SIG-M5 (cell line): Measurements from ENCODE around the gene RASA3.
"Not testable (repeated sequence)": the region's sequence is repeated elsewhere in the genome, so short reads cannot be mapped to it uniquely, and the experiment has no call there.

Experiments used
- DNase-seq: peaks from one replicate; lab custom pipeline; 2025; lab: John Stamatoyannopoulos, UW

The RASA3 gene

DNA sequence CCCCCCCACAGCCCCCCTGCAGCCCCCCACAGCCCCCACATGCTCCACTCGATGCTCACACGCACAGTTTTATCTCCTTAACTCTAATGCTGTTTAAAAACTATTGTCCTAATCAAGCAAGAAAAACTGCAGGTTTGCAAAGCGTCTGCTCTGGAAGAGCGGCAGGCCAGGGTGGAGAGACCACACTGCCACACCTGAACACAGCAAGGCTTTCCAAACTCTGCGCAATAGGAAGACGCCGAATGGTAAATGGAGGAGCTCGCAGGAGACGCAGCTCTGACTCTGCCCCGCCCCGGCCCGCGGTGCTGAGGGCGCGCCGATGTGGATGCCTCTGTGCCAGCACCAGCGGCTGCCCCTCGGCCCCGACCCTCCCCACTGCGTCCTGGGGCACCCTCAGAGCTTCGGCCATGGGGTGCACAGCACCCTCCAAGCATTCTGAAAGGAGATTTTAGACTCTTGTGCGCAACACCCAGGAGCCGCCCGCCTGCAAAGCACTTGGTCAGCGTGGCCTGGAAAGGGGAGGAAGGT lies 32.4 kb downstream of the RASA3 start:
- no peak for DNase-seq

DNA sequence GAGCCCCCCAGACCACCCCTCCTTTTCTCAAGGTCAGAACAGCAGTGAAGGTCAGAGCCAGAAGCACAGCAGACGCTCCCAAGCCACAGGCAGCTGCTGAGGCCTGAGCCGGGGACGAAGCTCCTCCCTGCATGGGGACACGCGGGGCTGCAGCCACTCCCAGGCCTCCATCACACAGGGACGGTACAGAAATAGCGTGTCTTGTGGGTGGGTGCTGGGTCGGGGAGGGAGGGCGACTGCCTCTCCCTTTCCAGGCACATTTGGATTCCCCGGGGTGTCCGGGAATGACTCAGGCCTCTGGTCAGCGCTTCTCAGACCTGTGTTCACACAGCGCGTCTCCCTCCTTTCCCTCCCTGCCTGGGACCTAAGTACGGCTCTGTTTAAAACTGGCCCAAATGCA lies 33.2 kb downstream of the RASA3 start:
- DNase-seq, result no peak

DNA sequence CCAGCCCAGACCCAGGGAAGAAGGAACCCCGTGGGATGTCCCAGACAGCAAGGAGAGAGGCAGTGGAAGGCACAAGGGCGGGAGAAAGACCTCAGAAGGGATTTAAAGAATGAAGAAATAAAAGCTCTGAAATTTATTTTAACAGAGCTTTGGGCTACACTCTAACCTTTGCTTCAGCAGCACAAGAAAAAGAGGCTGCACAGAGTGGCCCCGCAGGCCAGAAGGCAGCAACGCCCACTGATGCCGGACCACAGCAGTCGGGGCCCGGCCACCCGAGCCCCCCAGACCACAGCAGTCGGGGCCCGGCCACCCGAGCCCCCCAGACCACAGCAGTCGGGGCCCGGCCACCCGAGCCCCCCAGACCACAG lies 33.8 kb downstream of the RASA3 start:
- not testable (repeated sequence) for DNase-seq

DNA sequence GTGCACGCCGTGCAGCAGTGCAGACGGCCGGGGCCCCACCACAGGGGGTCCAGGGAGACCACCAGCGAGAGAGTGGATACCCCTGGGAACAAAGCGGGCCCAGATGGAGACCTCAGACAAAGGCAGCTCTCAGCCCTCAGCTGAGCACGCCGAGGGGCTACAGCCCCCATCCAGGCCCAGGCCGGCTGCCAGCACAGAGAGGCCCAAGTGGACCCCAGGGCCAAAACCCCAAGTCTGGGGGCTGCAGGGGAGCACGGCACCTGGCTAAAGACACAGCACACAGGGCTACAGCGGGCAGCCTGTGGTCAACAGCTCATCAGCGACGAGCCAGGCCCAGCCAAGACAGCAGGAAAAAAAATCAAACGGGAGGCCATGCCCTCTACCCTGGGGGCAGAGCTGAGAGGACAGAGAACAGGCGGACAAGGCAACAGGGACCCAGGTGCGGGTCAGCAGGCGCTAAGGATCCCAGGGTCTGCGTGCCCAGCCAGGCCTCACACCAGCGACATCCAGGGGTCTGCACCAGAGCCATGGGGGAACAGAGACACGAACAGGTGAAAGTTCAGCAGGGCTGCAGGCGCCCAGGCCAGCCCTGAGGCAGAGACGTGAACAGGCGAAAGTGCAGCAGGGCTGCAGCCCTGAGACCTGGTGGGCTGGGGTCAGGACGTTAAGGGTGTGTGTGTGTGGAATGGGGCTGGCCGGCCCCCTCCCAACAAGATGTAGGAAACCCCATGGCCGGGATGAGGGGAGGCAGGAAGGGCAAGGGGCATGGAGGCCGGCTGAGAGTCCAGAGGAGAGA lies 34.3 kb downstream of the RASA3 start:
- DNase-seq, result no peak

DNA sequence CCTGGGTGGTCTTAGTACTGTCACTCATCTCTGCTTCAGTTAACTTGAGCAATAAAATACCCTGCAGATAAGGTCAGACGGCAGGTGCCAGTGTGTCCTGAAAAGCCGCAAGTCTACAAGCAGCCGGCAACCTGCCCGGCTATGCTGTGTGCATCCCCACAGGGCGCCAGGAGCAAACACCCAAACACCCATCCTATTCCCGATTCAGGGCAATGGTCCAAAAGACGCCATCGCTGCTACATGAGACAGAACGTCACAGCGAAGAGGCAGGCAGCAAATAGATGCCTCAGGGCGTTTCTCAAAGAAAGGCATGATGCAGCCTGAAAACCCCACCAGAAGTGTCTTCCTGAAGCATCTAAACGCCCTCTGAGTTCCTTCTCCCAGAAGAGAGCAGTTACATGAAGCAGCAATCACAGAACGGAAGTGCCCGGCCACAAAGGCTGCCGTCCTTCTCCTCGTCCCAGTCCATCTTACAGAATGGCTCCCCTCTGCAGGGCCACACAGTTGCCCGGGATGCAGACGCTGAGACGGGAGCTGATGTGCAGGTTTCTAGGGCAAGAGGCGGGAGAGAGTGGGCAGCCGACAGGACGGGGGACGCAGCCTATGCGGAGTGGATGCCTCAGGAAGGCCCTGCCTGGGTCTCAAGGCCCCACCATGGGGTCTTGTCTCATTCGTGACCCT lies 35.1 kb downstream of the RASA3 start:
- DNase-seq, result no peak

DNA sequence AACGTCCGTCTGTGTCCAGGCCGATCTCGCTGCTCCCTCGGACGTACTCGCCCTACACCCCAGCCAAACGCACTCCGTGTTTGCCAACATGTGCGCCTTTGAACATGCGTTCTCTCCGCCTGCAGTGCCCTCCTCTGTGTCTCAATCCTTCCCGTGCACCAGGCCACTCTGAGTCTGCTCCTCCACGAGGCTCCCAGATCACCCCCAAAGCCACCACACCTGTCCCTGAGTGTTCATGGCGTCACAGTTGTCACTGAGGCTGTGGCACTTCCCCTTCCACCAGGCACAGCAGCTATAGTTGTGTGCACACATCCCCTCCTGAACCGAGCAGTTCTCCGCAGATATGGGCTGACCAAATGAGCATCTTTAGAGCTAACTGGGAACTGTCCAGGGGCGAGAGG lies 35.6 kb downstream of the RASA3 start:
- DNase-seq, result no peak

DNA sequence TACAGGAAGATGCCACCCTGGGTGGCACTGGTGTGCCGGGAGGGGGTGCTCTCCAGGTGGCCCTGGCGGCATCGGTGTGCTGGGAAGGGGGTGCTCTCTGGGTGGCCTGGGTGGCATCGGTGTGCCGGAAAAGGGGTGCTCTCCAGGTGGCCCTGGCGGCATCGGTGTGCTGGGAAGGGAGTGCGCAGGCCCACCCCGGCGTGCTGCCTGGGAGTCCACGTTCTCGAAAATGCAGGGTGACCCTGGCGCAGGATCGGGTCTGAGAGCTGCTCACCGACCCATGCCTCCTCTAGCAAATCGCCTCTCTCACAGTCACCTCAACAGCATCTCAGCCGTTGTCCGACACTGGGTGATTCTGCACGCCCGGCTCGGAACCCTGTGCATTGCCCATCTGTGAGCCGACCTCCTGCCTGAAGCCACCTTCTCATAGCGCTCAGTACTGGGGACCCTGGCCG lies 36.4 kb downstream of the RASA3 start:
- DNase-seq, result no peak

DNA sequence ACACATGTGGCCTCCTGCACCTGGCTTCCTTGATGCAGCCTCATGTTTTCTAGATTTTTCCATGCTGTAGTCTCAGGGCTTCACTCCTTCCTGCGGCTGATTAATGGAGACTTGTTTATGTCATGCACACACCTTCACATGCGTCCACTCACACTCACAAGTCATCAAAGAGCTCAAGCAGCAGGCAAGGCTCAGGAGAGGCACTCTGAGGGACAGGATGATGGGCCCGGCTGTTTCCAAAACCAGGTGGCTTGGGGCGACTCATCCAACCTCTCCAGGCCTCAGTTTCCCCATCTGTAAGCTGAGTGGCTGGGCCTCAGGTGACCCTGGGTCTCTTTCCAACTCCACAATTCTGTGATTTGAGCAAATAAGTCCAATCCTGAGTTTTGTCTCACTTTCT lies 36.9 kb downstream of the RASA3 start:
- no peak for DNase-seq

DNA sequence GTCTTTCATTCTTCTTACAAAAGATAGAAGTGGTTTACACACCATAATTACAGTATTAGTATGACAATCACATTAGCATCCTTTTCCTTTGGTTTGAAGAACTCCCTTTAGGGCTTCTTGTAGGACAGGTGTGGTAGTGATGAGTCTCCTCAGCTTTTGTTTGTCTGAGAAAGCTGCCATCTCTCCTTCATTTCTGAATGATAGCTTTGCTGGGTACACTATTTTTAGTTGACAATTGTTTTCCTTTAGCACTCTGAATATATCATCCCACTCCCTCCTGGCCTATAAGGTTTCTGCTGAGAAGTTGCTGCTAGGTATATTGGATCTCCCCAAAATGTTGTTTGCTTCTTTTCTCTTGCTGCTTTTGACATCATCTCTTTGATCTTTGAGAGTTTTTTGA lies 39.3 kb downstream of the RASA3 start:
- DNase-seq, result no peak

DNA sequence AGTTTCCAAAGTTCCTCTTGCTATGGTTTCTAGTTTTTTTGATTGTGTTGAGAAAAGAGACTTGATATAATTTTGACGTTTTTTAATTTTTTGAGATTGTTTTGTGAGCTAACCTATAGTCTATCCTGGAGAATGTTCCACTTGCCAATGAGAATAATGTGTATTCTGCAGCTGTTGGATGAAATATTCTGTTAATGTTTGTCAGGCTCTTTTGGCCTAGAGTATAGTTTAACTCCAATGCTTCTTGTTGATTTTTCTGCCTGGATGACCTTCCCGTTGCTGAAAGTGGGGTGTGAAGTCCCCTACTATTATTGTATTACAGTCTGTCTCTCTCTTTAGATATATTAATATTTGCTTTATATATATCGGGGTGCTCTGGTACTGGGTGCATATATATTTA lies 40.0 kb downstream of the RASA3 start:
- DNase-seq, result no peak

DNA sequence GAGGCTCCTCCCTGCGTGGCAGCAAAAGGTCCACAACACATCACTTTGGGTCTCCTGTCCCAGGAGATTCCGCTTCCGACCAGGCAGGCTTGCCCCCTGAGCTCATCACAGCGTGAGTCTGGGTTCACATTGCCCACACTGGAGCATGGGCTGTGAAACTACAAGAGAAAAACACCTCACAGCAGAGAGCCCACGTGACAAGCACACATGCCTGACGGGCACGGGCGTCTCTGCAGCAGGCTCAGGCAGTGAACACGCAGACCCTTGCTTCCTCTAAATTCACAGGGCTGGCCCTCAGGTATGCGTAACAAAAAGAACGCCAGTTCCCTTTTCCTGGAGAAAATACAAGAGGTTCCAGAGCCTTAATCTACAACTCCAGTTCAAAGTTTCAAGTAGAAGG lies 41.9 kb downstream of the RASA3 start:
- DNase-seq, result no peak

DNA sequence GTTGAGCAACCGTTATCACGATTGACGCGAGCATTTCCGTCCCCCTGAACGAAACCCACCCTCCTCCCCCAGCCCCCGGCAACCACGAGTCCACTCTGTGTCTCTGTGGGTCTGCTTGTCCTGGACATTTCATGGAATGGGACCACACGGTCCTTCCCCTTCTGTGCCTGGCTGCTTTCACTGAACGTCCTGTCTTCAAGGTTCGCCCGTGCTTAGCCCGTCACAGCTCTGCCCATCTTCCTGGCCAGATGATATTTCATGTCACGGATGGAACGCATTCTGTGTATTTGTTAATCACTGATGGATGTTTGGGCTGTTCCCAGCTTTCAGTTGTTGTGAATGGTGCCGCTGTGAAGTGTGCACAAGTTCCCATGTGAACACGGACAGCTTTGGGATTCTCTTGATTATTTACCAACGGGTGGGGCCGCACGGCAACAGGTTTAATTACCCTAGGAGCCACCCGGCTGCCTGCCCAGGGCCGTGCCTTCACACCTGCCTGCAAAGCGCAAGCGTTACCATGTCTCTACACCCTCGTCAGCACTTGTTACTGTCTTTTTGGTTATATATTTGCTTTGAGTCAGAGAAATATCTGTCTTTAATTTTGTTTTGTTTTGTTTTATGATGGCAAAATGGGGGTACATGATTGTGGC lies 42.5 kb downstream of the RASA3 start:
- no peak for DNase-seq

DNA sequence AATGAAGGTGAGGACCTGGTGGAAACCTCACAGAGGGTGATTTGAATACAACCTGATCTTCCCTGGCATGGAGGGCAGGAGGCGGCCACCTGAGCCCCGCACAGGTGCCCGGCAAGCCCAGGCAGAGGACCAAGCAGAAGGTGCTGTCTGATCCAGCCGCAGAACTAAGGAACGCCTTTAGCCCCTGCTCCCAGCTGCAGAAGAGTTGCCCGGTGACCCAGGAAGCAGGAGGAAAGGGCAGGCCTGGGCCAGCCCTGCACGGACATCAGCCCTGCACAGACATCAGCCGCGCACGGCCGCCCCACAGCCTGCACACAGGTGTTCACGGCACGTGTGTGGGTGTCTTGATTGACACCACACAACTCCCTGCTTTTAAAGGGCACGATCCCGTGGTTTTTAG lies 43.1 kb downstream of the RASA3 start:
- DNase-seq, result no peak

DNA sequence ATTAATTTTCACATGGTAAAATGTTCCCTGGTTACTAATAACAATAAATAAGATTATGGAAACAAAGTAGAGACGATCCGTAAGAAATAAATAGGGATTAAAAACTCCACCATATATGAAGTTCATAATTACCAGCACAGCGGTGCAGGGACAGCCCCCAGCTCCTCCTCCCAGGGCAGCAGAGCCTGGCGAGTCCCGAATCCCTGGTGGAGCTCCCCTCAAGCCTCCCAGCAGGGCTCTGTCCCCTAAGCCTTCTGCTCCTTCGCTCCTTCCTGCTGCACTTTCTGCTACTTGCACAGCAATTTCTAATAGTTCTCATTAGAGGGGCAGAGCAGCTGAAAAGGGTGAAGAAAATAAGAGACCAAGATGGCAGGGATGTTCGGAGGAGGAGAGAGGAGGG lies 43.6 kb downstream of the RASA3 start:
- no peak for DNase-seq

DNA sequence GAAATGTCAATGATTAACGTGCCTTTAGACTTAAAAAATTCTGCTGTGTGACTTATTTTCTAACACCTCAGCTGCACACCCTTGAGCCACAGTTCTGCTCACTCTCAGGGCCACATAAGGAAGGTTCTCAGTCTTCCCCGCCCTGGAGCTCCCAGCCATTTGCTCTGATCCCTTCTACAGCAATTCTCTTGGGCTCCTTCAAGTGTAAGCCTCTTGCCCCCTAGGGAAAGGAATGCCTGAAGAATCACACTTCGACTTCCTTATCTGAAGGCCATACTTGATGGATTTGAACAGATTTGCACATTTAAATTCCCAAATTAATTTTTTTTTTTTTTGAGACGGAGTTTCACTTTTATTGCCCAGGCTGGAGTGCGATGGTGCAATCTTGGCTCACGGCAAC lies 44.2 kb downstream of the RASA3 start:
- no peak for DNase-seq

DNA sequence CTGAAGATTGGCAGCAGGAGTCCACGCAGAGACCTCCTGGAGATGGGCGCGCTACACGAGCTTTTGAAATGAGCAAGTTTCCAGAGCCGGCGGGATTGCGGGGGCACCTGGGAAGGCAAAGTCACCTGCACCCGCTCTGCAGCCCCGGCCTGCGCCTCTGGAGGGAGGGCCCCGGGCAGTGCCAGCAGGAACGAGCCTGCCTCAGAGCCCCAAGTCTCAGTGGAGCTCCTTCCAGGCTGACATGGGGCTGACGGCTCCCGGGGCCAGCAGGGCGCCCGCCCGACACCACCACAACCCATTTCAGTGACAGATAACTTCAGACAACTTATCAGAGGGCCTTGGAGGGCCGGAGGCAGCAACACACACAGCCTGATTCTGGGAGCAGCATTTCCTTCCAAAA lies 45.0 kb downstream of the RASA3 start:
- no peak for DNase-seq

DNA sequence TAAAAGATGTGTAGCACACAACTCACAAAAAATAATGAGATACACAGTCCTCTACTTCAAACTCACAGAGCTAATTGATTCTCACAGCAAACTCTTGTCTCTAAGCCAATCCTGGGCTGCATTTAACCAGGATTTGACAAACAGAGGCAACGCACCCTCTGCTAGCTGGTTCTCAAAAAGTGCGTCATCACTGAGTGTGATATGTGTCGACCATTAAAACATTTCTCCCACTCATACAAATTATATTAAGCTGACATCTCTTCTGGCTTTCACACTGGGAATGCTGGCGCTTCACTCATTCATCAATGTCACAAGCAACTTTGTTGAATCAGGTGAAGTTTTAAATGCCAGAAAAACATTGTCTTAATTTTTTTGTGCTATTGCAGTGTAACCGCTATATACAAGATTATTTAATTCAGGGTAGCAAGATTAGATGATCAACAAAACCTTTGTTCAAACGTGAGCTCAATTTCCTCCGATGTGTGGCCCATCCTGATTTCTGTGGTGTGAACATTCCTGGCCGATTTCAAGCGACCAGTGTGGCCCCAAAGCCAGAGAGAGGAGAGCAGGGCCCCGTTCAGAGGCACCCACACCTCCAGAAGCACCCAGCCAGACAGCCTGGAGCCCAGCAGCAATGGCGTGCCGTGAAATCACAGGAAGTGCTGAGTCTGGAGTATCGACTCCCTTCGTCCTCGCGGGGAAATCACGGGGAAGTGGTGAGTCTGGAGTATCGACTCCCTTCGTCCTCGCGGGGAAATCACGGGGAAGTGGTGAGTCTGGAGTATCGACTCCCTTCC lies 49.4 kb downstream of the RASA3 start:
- no peak for DNase-seq

DNA sequence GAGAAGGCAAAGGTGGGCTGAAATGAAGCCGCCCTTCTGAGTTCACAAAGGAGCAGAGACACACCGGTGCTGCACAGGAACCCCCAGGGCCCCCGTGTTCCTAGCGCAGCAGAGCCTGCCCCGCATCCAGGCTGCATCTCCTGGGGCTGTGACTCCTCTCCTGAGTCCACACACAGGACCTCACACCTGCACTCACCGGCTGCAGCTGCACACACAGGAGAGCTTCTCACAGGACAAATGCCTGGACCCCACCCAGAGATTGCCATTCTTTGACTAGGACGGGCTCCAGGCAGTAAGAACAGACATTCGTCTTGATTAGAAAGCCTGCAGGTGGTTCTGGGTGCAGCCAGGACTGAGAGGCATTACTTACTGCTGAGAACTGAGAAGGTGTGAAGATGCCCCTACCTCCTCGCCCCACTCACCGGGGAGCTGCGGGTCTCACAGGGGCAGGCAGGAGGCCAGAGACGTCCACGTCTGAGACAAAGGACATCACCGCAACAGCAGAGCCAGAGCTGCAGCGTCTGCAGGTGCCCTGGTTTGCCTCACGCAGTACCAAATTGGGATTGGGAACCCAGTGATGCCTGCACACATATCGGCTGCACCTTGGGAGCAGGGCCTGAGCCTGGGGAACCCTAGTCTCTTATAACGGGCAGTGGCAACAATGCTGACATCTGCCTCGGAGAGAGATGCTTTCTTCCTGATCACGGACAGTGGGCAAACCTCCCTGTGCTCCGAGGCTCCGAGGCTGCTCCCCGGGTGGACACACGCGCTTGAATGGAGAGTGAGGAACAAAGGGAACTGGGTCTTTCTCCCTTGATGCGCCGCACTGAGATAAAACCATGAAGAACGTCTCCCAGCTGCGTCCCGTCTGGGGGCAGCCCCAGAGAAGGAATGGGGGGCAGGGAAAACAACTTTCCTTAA lies 50.4 kb downstream of the RASA3 start:
- no peak for DNase-seq

DNA sequence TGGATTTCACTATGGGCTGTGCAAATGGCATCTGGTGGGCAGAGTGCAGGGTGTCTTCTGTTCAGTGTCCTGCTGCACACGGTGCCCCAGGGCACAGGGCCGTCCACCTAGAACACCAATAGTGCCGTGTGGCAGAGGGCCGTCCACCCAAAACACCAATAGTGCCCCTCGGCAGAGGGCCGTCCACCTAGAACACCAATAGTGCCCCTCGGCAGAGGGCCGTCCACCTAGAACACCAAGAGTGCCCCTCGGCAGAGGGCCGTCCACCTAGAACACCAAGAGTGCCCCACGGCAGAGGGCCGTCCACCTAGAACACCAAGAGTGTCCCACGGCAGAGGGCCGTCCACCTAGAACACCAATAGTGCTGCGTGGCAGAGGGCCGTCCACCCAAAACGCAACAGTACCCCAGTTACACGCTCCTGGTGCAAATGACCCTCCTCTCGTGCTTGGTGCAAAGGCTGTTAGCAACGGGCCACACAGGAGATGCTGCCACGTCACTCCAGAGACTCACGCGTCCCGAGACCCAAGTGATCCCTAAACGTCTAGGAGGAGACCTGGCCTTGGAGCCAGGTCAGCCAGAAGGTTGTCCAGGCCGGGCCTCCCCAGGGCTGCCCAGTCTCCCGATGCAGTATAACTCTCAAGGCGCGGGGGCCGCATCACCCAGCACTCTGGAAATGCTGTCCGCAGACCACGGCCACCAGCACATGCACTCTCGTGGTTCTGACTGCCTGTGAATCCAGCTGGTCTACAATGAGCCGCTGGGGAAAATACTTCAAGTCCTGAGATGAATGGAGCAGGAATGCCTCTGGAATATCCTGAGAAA lies 51.5 kb downstream of the RASA3 start:
- no peak for DNase-seq
